Thyroid gland (tissue), 4 donors: ENCODE measurements around the gene PTPA. TPM values are rescaled to one million over a fixed set of nuclear protein-coding genes. Genes with fewer than 3 reads are reported as not detected.

Source experiments
- DNase-seq, 2 donors: peaks; one replicate each; pipeline ENCODE4 v3.0.0-alpha.2; 2019
- H3K27ac ChIP-seq, 3 donors: fragments of 200-600 bp; sonication (generic); 1 replicate in 2 of 3; 2 replicates in 1 of 3; pipeline ENCODE4 v1.5.1; 2016 to 2019; ENCODE audit warnings: mild to moderate bottlenecking in 1 of 3, moderate library complexity in 1 of 3
- H3K27me3 ChIP-seq: fragments of 200-600 bp; sonication (generic); one replicate; pipeline ENCODE4 v1.5.1; 2019
- H3K36me3 ChIP-seq, 2 donors: fragments of 200-600 bp; sonication (generic); one replicate each; pipeline ENCODE4 v1.5.1; 2016 to 2019
- H3K4me1 ChIP-seq, 2 donors: fragments of 200-600 bp; sonication (generic); one replicate each; pipeline ENCODE4 v1.5.1; 2017 to 2019
- H3K4me3 ChIP-seq, 3 donors: fragments of 200-600 bp; sonication (generic); replicated peaks in 1 of 3; 1 replicate in 2 of 3; 2 replicates in 1 of 3; pipeline ENCODE4 v1.5.1; 2016; ENCODE audit warnings: mild to moderate bottlenecking in 1 of 3
- H3K9me3 ChIP-seq: fragments of 200-600 bp; sonication (generic); one replicate; pipeline ENCODE4 v1.5.1; 2017
- CTCF ChIP-seq, 6 experiments: fragments of 200-600 bp in 3 of 6; fragments of 450-650 bp in 3 of 6; sonication (generic) in 3 of 6; IDR thresholded peaks; one replicate each; pipeline ENCODE4 v1.5.1; 2016 to 2019; ENCODE audit warnings: antibody characterized with exemption in 6 of 6, mild to moderate bottlenecking in 2 of 6, inconsistent platforms in 1 of 6, moderate library complexity in 1 of 6
- POLR2A ChIP-seq, 2 donors: fragments of 450-650 bp; IDR thresholded peaks; one replicate each; pipeline ENCODE4 v1.6.1; 2017; ENCODE audit warnings: antibody characterized with exemption in 2 of 2, mild to moderate bottlenecking in 2 of 2, moderate library complexity in 1 of 2
- WGBS, 2 donors: methylation state at CpG; one replicate each; pipeline ENCODE4 v1.1.5; 2017; 5-methylcytosine and 5-hydroxymethylcytosine counted together
- intact Hi-C: fragments of 100-400 bp; cut with DNase I; formaldehyde crosslinking; loops from one replicate; pipeline ENCODE4 v1.15.1; 2023
- total RNA-seq, 4 donors: library from RNA; depleted of rRNA; stranded (reverse); fragments of >200 nt; gene quantifications; one replicate each; pipeline ENCODE4 v1.2.3, GENCODE V29; 2016

Gene PTPA
- total RNA-seq, 4 donors from 2014 or later: 45.0 to 117 (median 89.5) TPM

GRCh38 chr9:129176701-129177442 is 65.7 kb downstream of the PTPA start:
- Histone ChIP-seq H3K27me3 (no peaks in the 10 kb centered on the region), H3K4me1 (peaks cover 30 to 33% of the 10 kb centered on the region in 2 donors), H3K36me3 (no peaks in the 10 kb centered on the region), H3K27ac (peak overlapping the region; percentile 94 to 100 (median 98)), H3K9me3 (no peaks in the 10 kb centered on the region), H3K4me3 (peak overlapping the region; percentile 28 to 91 (median 81))
- intact Hi-C loops: loop anchor here (5.0 kb wide), 1 partner anchor 35 kb away; no protein-coding TSS in a partner anchor
- peak in 1 of 2 donors; percentile 5 for TF ChIP-seq POLR2A (IDR thresholded peaks at IDR 0.05)
- no peak for TF ChIP-seq CTCF (IDR thresholded peaks at IDR 0.05)
- peak; percentile 51 to 56 for DNase-seq
- 0 to 1% methylated on average over 20 to 40 of the region's 80 CpGs for WGBS, 2 donors

GRCh38 chr9:129177443-129177790 is 66.2 kb downstream of the PTPA start:
- WGBS, 2 donors: no CpG with 5 or more reads among the region's 56 CpGs
- no peaks in the 10 kb centered on the region for H3K9me3 ChIP-seq
- intact Hi-C loops: loop anchor here (5.0 kb wide), 1 partner anchor 35 kb away; no protein-coding TSS in a partner anchor
- H3K4me3 ChIP-seq: peak overlapping the region; percentile 61 to 95 (median 81)
- peaks cover 27 to 28% of the 10 kb centered on the region in 2 donors for H3K4me1 ChIP-seq
- H3K27me3 ChIP-seq: no peaks in the 10 kb centered on the region
- no peaks in the 10 kb centered on the region for H3K36me3 ChIP-seq
- H3K27ac ChIP-seq: peak overlapping the region; percentile 84 to 100 (median 87)
- peak in 1 of 2 donors; percentile 31 for DNase-seq
- TF ChIP-seq CTCF (IDR thresholded peaks at IDR 0.05) (no peak), POLR2A (IDR thresholded peaks at IDR 0.05) (no peak)

GRCh38 chr9:129177791-129178567 is 66.8 kb downstream of the PTPA start, which contains the start of gene IER5L:
Gene IER5L (minus strand): TSS chr9:129178261. CDS start chr9:129178052, 209 bp downstream.
- 0% methylated on average over 12 of the region's 90 CpGs; no CpG with 5 or more reads in 1 of the 2 donors for WGBS, 2 donors
- Histone ChIP-seq H3K4me3 (peak within 1 kb of the TSS; percentile 61 to 95 (median 81)), H3K9me3 (no peaks in the 10 kb centered on the region), H3K27ac (peak within 1 kb of the TSS; percentile 94 to 100 (median 98)), H3K36me3 (no peaks in the 10 kb centered on the region), H3K4me1 (peaks cover 21 to 22% of the 10 kb centered on the region in 2 donors), H3K27me3 (no peaks in the 10 kb centered on the region)
- intact Hi-C loops: loop anchor here (5.0 kb wide), 1 partner anchor 36 kb away; no protein-coding TSS in a partner anchor
- TF ChIP-seq POLR2A (IDR thresholded peaks at IDR 0.05) (peak; percentile 65 to 99), CTCF (IDR thresholded peaks at IDR 0.05) (no peak)
- DNase-seq: peak; percentile 95 to 96

- Histone ChIP-seq H3K9me3 (no peaks in the 10 kb centered on the region), H3K27ac (no peak overlapping the region), H3K4me3 (peak overlapping the region in 1 of 3 donors; percentile 14), H3K27me3 (no peaks in the 10 kb centered on the region), H3K4me1 (peaks cover 14% of the 10 kb centered on the region in 2 donors), H3K36me3 (no peaks in the 10 kb centered on the region)
- intact Hi-C loops: loop anchor here (5.0 kb wide), 1 partner anchor 36 kb away; no protein-coding TSS in a partner anchor
- 31 to 38% methylated on average over 26 to 27 of the region's 45 CpGs for WGBS, 2 donors
- DNase-seq: no peak
- no peak for TF ChIP-seq CTCF (IDR thresholded peaks at IDR 0.05)
- TF ChIP-seq POLR2A (IDR thresholded peaks at IDR 0.05): no peak
These were observed 67.6 kb downstream of the PTPA start for GRCh38 chr9:129178568-129179382.
